Kidney (tissue), 14 donors: ENCODE results near the gene WRAP73. TPM values are rescaled to one million over a fixed set of nuclear protein-coding genes. Genes with fewer than 3 reads are reported as not detected.

Experiments used
- DNase-seq, 5 donors: peaks; one replicate each; pipeline ENCODE4 v3.0.0-alpha.2; 2013 to 2020
- FAIRE-seq: peaks from 2 replicates; lab custom pipeline; 2012; peaks lifted over from hg19 to GRCh38; lab: Jason Lieb, UNC
- H3K27ac ChIP-seq, 2 donors: one replicate each; pipeline ENCODE4 v1.7.0; 2013; ENCODE audit warnings: low read depth in 2 of 2, low read length in 2 of 2, inconsistent platforms in 1 of 2
- H3K27me3 ChIP-seq: one replicate; pipeline ENCODE4 v1.7.1; 2013; ENCODE audit warnings: low read length, inconsistent platforms; ENCODE audit not compliant: control insufficient read depth, insufficient read depth
- H3K36me3 ChIP-seq, 3 donors: one replicate each; pipeline versions ENCODE4 v1.7.0 to v1.7.1; 2013; ENCODE audit warnings: low read length in 3 of 3, control low read depth in 1 of 3, inconsistent platforms in 1 of 3; ENCODE audit not compliant: insufficient read depth in 3 of 3, control insufficient read depth in 2 of 3
- H3K4me1 ChIP-seq, 3 donors: one replicate each; pipeline versions ENCODE4 v1.7.0 to v1.7.1; 2013; ENCODE audit warnings: low read length in 3 of 3, inconsistent platforms in 1 of 3, low read depth in 1 of 3; ENCODE audit not compliant: control insufficient read depth in 2 of 3, insufficient read depth in 2 of 3
- H3K4me3 ChIP-seq, 3 donors: one replicate each; pipeline versions ENCODE4 v1.7.0 to v1.8.1; 2013; ENCODE audit warnings: low read length in 3 of 3, control low read depth in 1 of 3, inconsistent platforms in 1 of 3
- H3K9ac ChIP-seq, 3 donors: one replicate each; pipeline versions ENCODE4 v1.7.0 to v1.7.1; 2013; ENCODE audit warnings: low read length in 3 of 3, control low read depth in 1 of 3, inconsistent platforms in 1 of 3
- H3K9me3 ChIP-seq, 3 donors: one replicate each; pipeline versions ENCODE4 v1.7.0 to v1.7.1; 2013; ENCODE audit warnings: low read length in 3 of 3, control low read depth in 1 of 3, inconsistent platforms in 1 of 3; ENCODE audit not compliant: control insufficient read depth in 2 of 3, insufficient read depth in 1 of 3
- CTCF ChIP-seq: IDR thresholded peaks from 3 replicates; pipeline ENCODE4 v1.5.1; 2012; ENCODE audit warnings: mild to moderate bottlenecking, moderate library complexity, borderline replicate concordance; ENCODE audit not compliant: insufficient read depth; ENCODE audit errors: extremely low read depth
- intact Hi-C: fragments of 100-400 bp; cut with DNase I; formaldehyde crosslinking; loops from one replicate; pipeline ENCODE4 v1.11.1; 2022
- polyA plus RNA-seq: library from polyadenylated mRNA; stranded (reverse); fragments of 350-450 nt; fragmentation: Illumina TruSeq; extraction: RNeasy Lipid Tissue Mini Kit (QIAGEN cat#74804); gene quantifications from one replicate; pipeline ENCODE4 v1.2.3, GENCODE V29; 2014; ENCODE audit warnings: low read depth, low replicate concordance; ENCODE audit not compliant: insufficient read depth
- total RNA-seq: library from RNA; stranded (reverse); fragmentation: NEBNext Ultra II Directional; extraction: Animal tissue kit (Norgen Biotek cat#: 25700); gene quantifications from one replicate; pipeline ENCODE4 v1.2.1, GENCODE V29; 2021
- donor health status: control.
- donor health status: control.
- donor health status: control.
- donor health status: control.
- donor health status: control.
- donor health status: DM: yes; HTN: yes; CAD: no.
- donor health status: Normal renal cell carcinoma (clear cell type).

The WRAP73 gene
- total and polyA plus RNA-seq, 2 donors from 2014 or later: 18.4 to 19.6 TPM

GRCh38 chr1:3598051-3598491 lies 51.8 kb downstream of the WRAP73 start:
- FAIRE-seq (no peak), DNase-seq (peak in 3 of 5 donors; percentile 56 to 78 (median 57))
- intact Hi-C loops: no loop called here
- Histone ChIP-seq H3K27me3 (no peaks in the 10 kb centered on the region), H3K9me3 (no peaks in the 10 kb centered on the region), H3K9ac (no peak overlapping the region), H3K27ac (no peak overlapping the region), H3K4me1 (no peaks in the 10 kb centered on the region), H3K36me3 (no peaks in the 10 kb centered on the region), H3K4me3 (no peak overlapping the region)
- no peak for TF ChIP-seq CTCF

GRCh38 chr1:3597599-3597964 lies 52.3 kb downstream of the WRAP73 start:
- TF ChIP-seq CTCF: no peak
- DNase-seq (peak in 3 of 5 donors; percentile 24 to 36 (median 29)), FAIRE-seq (no peak)
- Histone ChIP-seq H3K4me3 (no peak overlapping the region), H3K4me1 (no peaks in the 10 kb centered on the region), H3K27me3 (no peaks in the 10 kb centered on the region), H3K9me3 (no peaks in the 10 kb centered on the region), H3K36me3 (no peaks in the 10 kb centered on the region), H3K9ac (no peak overlapping the region), H3K27ac (no peak overlapping the region)
- intact Hi-C loops: no loop called here

- no peak for FAIRE-seq
Observed at GRCh38 chr1:3596663-3597598, 53.0 kb downstream of the WRAP73 start.

More at GRCh38 chr1:3596663-3597598, 53.0 kb downstream of the WRAP73 start:
- H3K4me3 ChIP-seq: no peak overlapping the region
- intact Hi-C loops: no loop called here
- no peak overlapping the region for H3K9ac ChIP-seq
- no peak for DNase-seq
- no peaks in the 10 kb centered on the region for H3K36me3 ChIP-seq
- no peaks in the 10 kb centered on the region for H3K9me3 ChIP-seq
- H3K27me3 ChIP-seq: no peaks in the 10 kb centered on the region
- TF ChIP-seq CTCF: no peak
- no peak overlapping the region for H3K27ac ChIP-seq
- no peaks in the 10 kb centered on the region for H3K4me1 ChIP-seq
